GM12875 (cell line): Measurements from ENCODE around the gene FES.

Experiments used
- H3K4me3 ChIP-seq: one replicate; pipeline ENCODE4 v1.5.1; 2011; ENCODE audit warnings: low read depth, low read length, control low read depth
- TF ChIP-seq, protein P1 (sequence below): IDR thresholded peaks from 2 replicates; pipeline ENCODE4 v1.5.1; 2011; ENCODE audit warnings: low read depth, mild to moderate bottlenecking, control low read depth, inconsistent platforms, low read length, moderate library complexity, borderline replicate concordance; ENCODE audit not compliant: insufficient read depth

FES gene

GRCh38 chr15:90880381-90881145, 3.7 kb upstream of the FES start:
- TF ChIP-seq, protein P1, sequence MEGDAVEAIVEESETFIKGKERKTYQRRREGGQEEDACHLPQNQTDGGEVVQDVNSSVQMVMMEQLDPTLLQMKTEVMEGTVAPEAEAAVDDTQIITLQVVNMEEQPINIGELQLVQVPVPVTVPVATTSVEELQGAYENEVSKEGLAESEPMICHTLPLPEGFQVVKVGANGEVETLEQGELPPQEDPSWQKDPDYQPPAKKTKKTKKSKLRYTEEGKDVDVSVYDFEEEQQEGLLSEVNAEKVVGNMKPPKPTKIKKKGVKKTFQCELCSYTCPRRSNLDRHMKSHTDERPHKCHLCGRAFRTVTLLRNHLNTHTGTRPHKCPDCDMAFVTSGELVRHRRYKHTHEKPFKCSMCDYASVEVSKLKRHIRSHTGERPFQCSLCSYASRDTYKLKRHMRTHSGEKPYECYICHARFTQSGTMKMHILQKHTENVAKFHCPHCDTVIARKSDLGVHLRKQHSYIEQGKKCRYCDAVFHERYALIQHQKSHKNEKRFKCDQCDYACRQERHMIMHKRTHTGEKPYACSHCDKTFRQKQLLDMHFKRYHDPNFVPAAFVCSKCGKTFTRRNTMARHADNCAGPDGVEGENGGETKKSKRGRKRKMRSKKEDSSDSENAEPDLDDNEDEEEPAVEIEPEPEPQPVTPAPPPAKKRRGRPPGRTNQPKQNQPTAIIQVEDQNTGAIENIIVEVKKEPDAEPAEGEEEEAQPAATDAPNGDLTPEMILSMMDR, result no peak
- no peak overlapping the region for H3K4me3 ChIP-seq

DNA sequence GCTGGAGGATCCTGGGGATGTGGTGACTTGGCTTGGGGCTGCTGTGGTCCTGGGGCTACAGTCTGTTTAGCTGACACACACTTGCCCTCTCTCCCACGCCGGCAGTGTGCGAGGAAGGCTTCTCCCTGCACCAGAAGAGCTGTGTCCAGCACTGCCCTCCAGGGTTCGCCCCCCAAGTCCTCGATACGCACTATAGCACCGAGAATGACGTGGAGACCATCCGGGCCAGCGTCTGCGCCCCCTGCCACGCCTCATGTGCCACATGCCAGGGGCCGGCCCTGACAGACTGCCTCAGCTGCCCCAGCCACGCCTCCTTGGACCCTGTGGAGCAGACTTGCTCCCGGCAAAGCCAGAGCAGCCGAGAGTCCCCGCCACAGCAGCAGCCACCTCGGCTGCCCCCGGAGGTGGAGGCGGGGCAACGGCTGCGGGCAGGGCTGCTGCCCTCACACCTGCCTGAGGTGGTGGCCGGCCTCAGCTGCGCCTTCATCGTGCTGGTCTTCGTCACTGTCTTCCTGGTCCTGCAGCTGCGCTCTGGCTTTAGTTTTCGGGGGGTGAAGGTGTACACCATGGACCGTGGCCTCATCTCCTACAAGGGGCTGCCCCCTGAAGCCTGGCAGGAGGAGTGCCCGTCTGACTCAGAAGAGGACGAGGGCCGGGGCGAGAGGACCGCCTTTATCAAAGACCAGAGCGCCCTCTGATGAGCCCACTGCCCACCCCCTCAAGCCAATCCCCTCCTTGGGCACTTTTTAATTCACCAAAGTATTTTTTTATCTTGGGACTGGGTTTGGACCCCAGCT, 2.9 kb upstream of the FES start:
- no peak overlapping the region for H3K4me3 ChIP-seq
- TF ChIP-seq, protein P1, result no peak

- H3K4me3 ChIP-seq, result no peak overlapping the region
- TF ChIP-seq, protein P1, result no peak
These were observed 2.2 kb upstream of the FES start for GRCh38 chr15:90881978-90882721.

DNA sequence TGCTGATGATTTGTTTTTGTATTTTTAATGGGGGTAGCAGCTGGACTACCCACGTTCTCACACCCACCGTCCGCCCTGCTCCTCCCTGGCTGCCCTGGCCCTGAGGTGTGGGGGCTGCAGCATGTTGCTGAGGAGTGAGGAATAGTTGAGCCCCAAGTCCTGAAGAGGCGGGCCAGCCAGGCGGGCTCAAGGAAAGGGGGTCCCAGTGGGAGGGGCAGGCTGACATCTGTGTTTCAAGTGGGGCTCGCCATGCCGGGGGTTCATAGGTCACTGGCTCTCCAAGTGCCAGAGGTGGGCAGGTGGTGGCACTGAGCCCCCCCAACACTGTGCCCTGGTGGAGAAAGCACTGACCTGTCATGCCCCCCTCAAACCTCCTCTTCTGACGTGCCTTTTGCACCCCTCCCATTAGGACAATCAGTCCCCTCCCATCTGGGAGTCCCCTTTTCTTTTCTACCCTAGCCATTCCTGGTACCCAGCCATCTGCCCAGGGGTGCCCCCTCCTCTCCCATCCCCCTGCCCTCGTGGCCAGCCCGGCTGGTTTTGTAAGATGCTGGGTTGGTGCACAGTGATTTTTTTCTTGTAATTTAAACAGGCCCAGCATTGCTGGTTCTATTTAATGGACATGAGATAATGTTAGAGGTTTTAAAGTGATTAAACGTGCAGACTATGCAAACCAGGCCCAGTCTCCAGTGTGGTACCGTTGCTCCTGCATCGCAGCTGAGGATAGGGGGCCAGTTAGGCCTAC, 1.4 kb upstream of the FES start:
- no peak overlapping the region for H3K4me3 ChIP-seq
- TF ChIP-seq, protein P1, result no peak

DNA sequence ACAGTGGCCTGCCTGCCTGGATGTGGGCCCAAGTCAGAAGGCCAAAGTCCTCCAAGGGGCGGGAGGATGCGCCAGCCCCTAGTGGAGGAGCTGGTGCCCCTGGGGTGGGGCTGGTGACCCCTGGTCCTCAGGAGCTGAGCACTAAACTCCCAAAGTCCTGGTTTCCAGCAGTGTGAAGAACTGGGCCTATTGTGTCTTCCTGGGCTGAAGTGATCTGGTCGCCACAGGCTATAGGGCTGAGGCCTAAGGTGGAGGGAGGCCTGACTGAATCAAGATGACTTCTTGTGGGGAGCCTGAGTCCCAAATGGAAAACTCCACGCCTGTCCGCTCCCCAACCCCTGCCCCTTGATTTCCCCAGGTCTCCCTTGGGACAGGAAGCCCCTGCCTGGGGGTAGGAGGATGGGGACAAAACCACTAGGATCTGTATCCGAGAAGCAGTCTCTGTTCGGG, 753 bp upstream of the FES start:
- peak overlapping the region; percentile 76 for H3K4me3 ChIP-seq
- TF ChIP-seq, protein P1, result no peak

DNA sequence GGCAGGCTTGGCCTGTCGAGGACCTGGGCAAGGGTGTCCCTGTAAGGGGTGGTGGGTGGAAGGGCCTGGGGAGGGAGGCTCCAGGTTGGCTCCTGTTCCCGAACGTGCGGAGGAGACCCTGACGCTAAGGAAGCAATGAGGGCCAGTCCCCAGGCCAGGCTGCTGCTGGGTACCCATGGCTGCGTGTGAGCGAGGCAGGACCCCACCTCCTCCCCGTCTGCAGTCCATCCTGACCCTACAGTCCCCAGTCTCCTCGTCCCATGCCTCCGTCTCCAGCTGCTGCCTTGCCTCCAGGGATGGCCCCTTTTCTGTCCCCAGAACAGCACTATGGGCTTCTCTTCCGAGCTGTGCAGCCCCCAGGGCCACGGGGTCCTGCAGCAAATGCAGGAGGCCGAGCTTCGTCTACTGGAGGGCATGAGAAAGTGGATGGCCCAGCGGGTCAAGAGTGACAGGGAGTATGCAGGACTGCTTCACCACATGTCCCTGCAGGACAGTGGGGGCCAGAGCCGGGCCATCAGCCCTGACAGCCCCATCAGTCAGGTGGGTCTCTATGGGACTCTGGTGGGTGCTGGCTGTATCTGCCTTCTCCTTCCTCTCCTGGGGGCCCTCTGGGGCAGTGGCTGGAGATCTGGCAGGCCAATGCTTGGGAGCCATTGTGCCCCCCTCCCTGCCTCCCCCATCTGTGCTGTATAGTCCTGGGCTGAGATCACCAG, 571 bp downstream of the FES start:
- H3K4me3 ChIP-seq, result peak overlapping the region; percentile 76
- TF ChIP-seq, protein P1, result no peak
